LNCAP (cell line): Measurements from ENCODE around the gene UBE3B.

Source experiments
- TF ChIP-seq, protein P1 (sequence below): fragments of 450-650 bp; IDR thresholded peaks from 2 replicates; pipeline ENCODE4 v1.5.1; 2017; ENCODE audit warnings: mild to moderate bottlenecking

Gene UBE3B, protein sequence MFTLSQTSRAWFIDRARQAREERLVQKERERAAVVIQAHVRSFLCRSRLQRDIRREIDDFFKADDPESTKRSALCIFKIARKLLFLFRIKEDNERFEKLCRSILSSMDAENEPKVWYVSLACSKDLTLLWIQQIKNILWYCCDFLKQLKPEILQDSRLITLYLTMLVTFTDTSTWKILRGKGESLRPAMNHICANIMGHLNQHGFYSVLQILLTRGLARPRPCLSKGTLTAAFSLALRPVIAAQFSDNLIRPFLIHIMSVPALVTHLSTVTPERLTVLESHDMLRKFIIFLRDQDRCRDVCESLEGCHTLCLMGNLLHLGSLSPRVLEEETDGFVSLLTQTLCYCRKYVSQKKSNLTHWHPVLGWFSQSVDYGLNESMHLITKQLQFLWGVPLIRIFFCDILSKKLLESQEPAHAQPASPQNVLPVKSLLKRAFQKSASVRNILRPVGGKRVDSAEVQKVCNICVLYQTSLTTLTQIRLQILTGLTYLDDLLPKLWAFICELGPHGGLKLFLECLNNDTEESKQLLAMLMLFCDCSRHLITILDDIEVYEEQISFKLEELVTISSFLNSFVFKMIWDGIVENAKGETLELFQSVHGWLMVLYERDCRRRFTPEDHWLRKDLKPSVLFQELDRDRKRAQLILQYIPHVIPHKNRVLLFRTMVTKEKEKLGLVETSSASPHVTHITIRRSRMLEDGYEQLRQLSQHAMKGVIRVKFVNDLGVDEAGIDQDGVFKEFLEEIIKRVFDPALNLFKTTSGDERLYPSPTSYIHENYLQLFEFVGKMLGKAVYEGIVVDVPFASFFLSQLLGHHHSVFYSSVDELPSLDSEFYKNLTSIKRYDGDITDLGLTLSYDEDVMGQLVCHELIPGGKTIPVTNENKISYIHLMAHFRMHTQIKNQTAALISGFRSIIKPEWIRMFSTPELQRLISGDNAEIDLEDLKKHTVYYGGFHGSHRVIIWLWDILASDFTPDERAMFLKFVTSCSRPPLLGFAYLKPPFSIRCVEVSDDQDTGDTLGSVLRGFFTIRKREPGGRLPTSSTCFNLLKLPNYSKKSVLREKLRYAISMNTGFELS

GRCh38 chr12:109477185-109477962 is at the start of gene UBE3B, which contains the start of gene KCTD10:
UBE3B (plus strand) TSS chr12:109477634; CDS start chr12:109483552, 5,918 bp downstream.
KCTD10 (minus strand) TSS chr12:109477300; CDS start chr12:109477262, 38 bp downstream.
- TF ChIP-seq, protein P1, sequence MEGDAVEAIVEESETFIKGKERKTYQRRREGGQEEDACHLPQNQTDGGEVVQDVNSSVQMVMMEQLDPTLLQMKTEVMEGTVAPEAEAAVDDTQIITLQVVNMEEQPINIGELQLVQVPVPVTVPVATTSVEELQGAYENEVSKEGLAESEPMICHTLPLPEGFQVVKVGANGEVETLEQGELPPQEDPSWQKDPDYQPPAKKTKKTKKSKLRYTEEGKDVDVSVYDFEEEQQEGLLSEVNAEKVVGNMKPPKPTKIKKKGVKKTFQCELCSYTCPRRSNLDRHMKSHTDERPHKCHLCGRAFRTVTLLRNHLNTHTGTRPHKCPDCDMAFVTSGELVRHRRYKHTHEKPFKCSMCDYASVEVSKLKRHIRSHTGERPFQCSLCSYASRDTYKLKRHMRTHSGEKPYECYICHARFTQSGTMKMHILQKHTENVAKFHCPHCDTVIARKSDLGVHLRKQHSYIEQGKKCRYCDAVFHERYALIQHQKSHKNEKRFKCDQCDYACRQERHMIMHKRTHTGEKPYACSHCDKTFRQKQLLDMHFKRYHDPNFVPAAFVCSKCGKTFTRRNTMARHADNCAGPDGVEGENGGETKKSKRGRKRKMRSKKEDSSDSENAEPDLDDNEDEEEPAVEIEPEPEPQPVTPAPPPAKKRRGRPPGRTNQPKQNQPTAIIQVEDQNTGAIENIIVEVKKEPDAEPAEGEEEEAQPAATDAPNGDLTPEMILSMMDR: no peak

GRCh38 chr12:109428037-109428629 is 49.3 kb upstream of the UBE3B start:
- TF ChIP-seq, protein P1: peak; percentile 98

GRCh38 chr12:109430244-109430643 is 47.2 kb upstream of the UBE3B start:
- TF ChIP-seq, protein P1: no peak

DNA sequence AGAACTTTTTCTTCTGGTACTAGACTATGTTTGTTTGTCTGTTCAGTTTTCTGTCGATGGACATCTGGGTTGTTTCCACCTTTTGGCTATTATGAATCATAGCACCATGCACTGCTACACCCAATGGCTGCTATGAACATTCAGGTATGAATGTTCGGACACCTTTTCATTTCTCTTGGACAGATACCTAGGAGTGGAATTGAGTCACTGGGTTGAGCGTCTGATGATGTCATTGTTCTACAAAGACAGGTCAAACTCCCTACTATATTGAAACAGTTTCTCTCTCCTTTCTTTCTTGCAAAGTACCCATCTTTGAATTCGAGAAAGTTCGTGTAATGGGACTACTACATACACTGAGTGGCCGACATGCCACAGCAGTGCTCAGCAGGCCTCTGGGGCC is 45.0 kb upstream of the UBE3B start:
- TF ChIP-seq, protein P1: no peak

DNA sequence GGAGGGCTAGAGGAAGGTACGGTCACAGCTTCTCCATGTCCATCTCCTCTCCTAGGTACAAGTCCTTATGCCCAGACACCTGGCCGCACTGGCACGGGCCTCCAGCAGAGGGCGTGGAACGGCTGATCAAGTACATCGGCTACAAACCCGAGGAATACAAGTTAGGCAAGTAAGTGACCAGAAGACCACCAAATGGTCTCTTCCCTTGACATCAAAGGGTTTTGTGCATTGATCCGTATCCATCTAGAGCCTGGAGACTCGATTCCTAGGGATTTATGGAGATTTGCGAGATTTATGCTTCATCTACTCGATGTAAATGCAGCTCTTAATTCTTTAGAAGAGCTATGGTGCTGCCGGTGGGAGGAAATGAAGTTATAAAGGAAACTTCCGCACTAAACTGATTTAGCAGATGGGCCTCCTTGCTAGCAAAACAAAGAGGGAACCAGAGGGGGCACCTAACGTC is 44.6 kb upstream of the UBE3B start:
- TF ChIP-seq, protein P1: peak; percentile 96

- TF ChIP-seq, protein P1: no peak; the same call in 1 of the 2 replicates
These were observed 43.8 kb upstream of the UBE3B start for GRCh38 chr12:109433618-109434017.
